Stimulated activated effector memory CD8-positive, alpha-beta T cell treated with anti-CD3 and anti-CD28 coated beads, Interleukin-12 subunit alpha, Interleukin-12 subunit beta, amount 100 ng/mL, for 72 hours (primary cell): Measurements from ENCODE around the gene SOCS2.
"Not testable (repeated sequence)": the region's sequence is repeated elsewhere in the genome, so short reads cannot be mapped to it uniquely, and the experiment has no call there.

Experiments
- ATAC-seq: fragments of 150-1000 bp; cut with Tn5 transposase; 2 replicates; pipeline ENCODE4 v1.10.0; 2021
- DNase-seq, 2 donors: peaks; one replicate each; pipeline ENCODE4 v3.0.0; 2021 to 2022; ENCODE audit warnings: low spot score in 2 of 2
- H3K27ac Mint-ChIP-seq: one replicate; pipeline ENCODE4 v1.8.0; 2022; ENCODE audit warnings: mild to moderate bottlenecking, mixed read lengths
- H3K36me3 Mint-ChIP-seq: one replicate; pipeline ENCODE4 v1.8.0; 2022; ENCODE audit warnings: mild to moderate bottlenecking, mixed read lengths
- H3K4me1 Mint-ChIP-seq: one replicate; pipeline ENCODE4 v1.8.0; 2022; ENCODE audit warnings: mixed read lengths
- H3K4me3 Mint-ChIP-seq: one replicate; pipeline ENCODE4 v1.8.0; 2022; ENCODE audit warnings: mild to moderate bottlenecking, mixed read lengths
- H3K9me3 Mint-ChIP-seq: one replicate; pipeline ENCODE4 v1.8.0; 2022; ENCODE audit warnings: mixed read lengths

SOCS2 gene

DNA sequence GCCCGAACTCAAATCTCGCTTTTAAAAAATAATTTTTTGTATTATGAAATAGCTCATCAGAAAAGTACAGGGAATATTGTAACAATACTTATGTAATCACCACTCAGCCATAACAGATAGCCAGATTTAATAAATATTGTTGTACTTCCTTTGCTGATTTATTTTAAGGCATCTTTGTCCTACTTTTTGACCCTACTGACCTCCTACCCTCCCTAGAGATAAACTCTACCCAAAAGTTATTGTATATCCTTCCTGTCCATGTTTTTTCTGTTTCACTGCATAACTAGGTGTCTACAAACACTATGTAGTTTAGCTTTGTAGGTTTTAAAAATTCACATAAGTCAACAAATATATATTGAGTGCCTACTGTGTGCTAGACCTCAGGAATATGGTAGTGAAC lies 25.1 kb downstream of the SOCS2 start:
- no peak overlapping the region for H3K27ac Mint-ChIP-seq
- peaks cover 4% of the 10 kb centered on the region for H3K36me3 Mint-ChIP-seq
- no peaks in the 10 kb centered on the region for H3K4me1 Mint-ChIP-seq
- ATAC-seq (no peak), DNase-seq (no peak)
- H3K4me3 Mint-ChIP-seq, result no peak overlapping the region
- no peaks in the 10 kb centered on the region for H3K9me3 Mint-ChIP-seq

- Mint-ChIP-seq H3K4me1 (no peaks in the 10 kb centered on the region), H3K36me3 (no peaks in the 10 kb centered on the region), H3K4me3 (no peak overlapping the region), H3K9me3 (no peaks in the 10 kb centered on the region), H3K27ac (no peak overlapping the region)
- DNase-seq, result no peak
- no peak for ATAC-seq
Measured at GRCh38 chr12:93599192-93599591, 26.7 kb downstream of the SOCS2 start.

- Mint-ChIP-seq H3K4me1 (no peaks in the 10 kb centered on the region), H3K4me3 (no peak overlapping the region), H3K27ac (no peak overlapping the region), H3K9me3 (no peaks in the 10 kb centered on the region), H3K36me3 (no peaks in the 10 kb centered on the region)
- DNase-seq (no peak), ATAC-seq (no peak)
Measured at GRCh38 chr12:93601591-93601990, 29.1 kb downstream of the SOCS2 start.

GRCh38 chr12:93602897-93603668 lies 30.6 kb downstream of the SOCS2 start:
- DNase-seq, result no peak
- Mint-ChIP-seq H3K4me3 (no peak overlapping the region), H3K4me1 (no peaks in the 10 kb centered on the region), H3K27ac (no peak overlapping the region), H3K9me3 (no peaks in the 10 kb centered on the region), H3K36me3 (no peaks in the 10 kb centered on the region)
- ATAC-seq, result no peak

- no peak for DNase-seq
- H3K4me3 Mint-ChIP-seq, result no peak overlapping the region
- H3K9me3 Mint-ChIP-seq, result no peaks in the 10 kb centered on the region
- no peaks in the 10 kb centered on the region for H3K4me1 Mint-ChIP-seq
- ATAC-seq, result no peak
- no peak overlapping the region for H3K27ac Mint-ChIP-seq
- no peaks in the 10 kb centered on the region for H3K36me3 Mint-ChIP-seq
Measured at GRCh38 chr12:93603762-93604161, 31.3 kb downstream of the SOCS2 start.

DNA sequence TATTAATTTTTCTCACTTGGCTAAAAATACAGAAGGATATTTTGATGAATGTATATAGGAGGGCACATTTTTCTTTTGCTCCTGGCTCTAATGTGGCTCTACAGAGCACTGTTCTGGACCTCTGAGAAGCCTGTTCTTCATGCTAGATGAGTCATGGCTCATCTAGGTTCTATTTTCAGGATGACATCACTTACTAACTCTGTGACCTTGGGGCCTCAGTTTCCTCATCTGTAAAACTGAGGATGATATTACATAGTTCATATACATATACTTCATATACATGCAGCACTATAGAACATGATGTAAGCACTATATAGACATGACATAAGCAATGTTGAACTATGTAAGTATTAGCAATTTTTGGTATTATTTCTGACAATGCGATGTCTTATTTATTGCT lies 35.8 kb downstream of the SOCS2 start:
- DNase-seq (no peak), ATAC-seq (no peak)
- no peaks in the 10 kb centered on the region for H3K36me3 Mint-ChIP-seq
- H3K4me1 Mint-ChIP-seq, result no peaks in the 10 kb centered on the region
- no peak overlapping the region for H3K27ac Mint-ChIP-seq
- H3K4me3 Mint-ChIP-seq, result no peak overlapping the region
- no peaks in the 10 kb centered on the region for H3K9me3 Mint-ChIP-seq

- DNase-seq (no peak), ATAC-seq (no peak)
- Mint-ChIP-seq H3K9me3 (no peaks in the 10 kb centered on the region), H3K36me3 (no peaks in the 10 kb centered on the region), H3K4me1 (no peaks in the 10 kb centered on the region), H3K27ac (no peak overlapping the region), H3K4me3 (no peak overlapping the region)
Measured at GRCh38 chr12:93609281-93610192, 37.1 kb downstream of the SOCS2 start.

GRCh38 chr12:93612776-93613175 lies 40.3 kb downstream of the SOCS2 start:
- no peak for DNase-seq
- Mint-ChIP-seq H3K9me3 (no peaks in the 10 kb centered on the region), H3K4me3 (no peak overlapping the region), H3K27ac (no peak overlapping the region), H3K36me3 (no peaks in the 10 kb centered on the region), H3K4me1 (no peaks in the 10 kb centered on the region)
- no peak for ATAC-seq

DNA sequence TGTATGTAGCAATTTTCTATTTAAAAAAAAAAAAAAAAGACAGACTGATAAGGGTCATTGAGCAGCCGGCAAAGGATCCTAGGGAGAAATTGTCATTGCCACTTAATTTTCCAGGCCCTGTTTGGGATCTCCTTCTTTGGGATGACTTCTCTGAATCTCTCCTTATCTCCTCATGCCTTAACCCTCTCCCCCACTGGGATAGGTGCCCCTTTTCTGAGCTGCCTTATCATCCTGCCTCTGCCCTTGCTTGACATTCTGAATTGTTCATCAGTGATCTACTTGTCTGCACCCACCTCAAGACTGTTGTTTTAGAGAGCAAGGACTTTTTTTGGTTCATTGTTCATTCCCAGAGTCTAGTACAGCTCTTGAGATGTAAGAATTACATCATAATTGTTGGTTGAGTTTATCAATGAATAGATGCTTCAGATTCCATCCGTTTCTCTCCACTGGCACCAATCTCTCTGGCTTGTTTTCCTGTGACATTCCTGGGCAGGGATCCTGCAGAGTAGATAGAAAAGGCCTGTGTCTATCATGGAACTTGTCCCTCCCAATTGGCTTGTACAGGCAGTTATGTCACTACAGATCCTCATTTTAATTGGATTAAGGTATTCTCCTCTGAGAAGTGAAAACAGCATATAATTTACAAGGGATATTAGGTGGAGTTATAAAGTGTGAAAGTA lies 42.6 kb downstream of the SOCS2 start:
- Mint-ChIP-seq H3K27ac (no peak overlapping the region), H3K4me1 (no peaks in the 10 kb centered on the region), H3K36me3 (no peaks in the 10 kb centered on the region), H3K9me3 (no peaks in the 10 kb centered on the region), H3K4me3 (no peak overlapping the region)
- ATAC-seq (no peak), DNase-seq (no peak)

DNA sequence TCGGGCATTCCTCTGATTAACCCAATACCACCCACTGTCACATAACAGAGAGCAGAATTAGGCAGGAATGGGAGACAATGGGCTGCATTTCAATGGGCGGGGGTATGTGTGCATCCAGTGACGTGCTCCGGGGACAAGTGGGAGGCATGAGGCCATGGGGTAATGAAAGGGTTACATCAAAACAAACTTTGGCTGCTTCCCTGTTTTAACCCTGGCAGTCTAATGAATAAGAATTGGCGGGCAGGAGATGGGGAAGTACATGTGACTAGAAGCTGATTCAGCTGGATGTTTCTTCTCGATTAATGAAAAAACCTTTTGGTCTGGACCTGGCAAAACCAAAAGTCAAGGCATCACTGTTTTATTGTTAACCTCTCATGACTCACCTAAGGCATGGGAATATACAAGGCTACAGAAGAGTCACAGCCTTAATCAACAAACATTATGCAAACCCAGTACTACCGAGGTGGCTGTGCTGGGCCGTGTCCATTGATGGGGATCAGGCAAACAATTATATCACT lies 44.2 kb downstream of the SOCS2 start:
- Mint-ChIP-seq H3K36me3 (no peaks in the 10 kb centered on the region), H3K4me3 (no peak overlapping the region), H3K9me3 (no peaks in the 10 kb centered on the region), H3K4me1 (no peaks in the 10 kb centered on the region), H3K27ac (no peak overlapping the region)
- ATAC-seq, result no peak
- DNase-seq, result no peak

DNA sequence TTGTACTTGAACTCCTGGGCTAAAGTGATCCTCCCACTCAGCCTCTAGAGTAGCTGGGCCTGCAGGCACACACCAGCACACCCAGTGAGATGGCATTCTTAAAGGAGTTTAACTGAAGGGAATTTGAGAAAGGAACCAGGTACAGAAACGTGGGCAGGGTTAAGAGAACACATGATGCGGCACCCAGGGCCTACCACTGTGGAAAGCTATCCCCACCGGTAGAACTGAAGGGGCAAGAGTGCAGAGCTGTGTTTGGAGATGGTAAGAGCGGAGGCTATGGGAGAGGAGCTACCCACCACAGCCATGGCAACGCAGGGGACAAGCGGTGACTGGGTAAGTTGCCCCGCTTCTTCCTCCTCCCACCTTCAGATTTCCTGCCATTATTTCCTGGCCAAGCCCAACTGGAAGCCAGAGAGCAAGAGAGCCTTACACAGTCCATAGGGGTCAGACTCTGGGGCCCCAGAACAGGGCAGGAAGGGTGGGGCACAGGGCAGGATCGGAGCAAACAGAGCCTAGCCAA lies 46.5 kb downstream of the SOCS2 start:
- H3K36me3 Mint-ChIP-seq, result no peaks in the 10 kb centered on the region
- no peaks in the 10 kb centered on the region for H3K4me1 Mint-ChIP-seq
- ATAC-seq (no peak), DNase-seq (no peak)
- H3K27ac Mint-ChIP-seq, result no peak overlapping the region
- no peak overlapping the region for H3K4me3 Mint-ChIP-seq
- no peaks in the 10 kb centered on the region for H3K9me3 Mint-ChIP-seq

- no peak for ATAC-seq
Measured at GRCh38 chr12:93621986-93622385, 49.5 kb downstream of the SOCS2 start.

DNA sequence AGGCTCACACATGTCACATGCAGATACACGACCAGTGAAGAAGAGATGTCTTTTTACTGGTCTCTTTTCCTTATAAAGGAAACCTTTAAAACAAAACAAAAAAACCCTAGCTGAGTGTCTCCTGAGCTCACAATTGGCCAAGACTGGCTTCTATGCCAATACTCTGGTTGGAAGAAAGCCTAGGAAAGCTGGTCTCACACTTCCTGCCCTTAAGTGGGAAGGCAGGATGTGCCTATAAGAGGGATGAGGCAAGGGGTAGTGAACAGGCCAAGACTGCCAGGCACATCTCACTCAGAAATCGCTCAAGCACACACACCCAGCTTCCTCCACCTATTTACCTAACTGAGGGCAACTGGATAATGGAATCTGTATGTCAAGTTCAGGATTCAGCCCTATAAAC lies 50.0 kb downstream of the SOCS2 start:
- no peak for DNase-seq
- H3K9me3 Mint-ChIP-seq, result no peaks in the 10 kb centered on the region
- peaks cover 8% of the 10 kb centered on the region for H3K4me1 Mint-ChIP-seq
- no peak overlapping the region for H3K27ac Mint-ChIP-seq
- H3K36me3 Mint-ChIP-seq, result no peaks in the 10 kb centered on the region
- no peak for ATAC-seq
- no peak overlapping the region for H3K4me3 Mint-ChIP-seq

More at GRCh38 chr12:93621986-93622385, 49.5 kb downstream of the SOCS2 start:
- H3K36me3 Mint-ChIP-seq, result no peaks in the 10 kb centered on the region
- H3K4me1 Mint-ChIP-seq, result peaks cover 8% of the 10 kb centered on the region
- no peak for DNase-seq
- H3K27ac Mint-ChIP-seq, result no peak overlapping the region
- no peaks in the 10 kb centered on the region for H3K9me3 Mint-ChIP-seq
- no peak overlapping the region for H3K4me3 Mint-ChIP-seq

- H3K4me3 Mint-ChIP-seq, result no peak overlapping the region
- DNase-seq (no peak), ATAC-seq (peak; percentile 94)
- peaks cover 8% of the 10 kb centered on the region for H3K4me1 Mint-ChIP-seq
- H3K27ac Mint-ChIP-seq, result peak overlapping the region; percentile 44
- no peaks in the 10 kb centered on the region for H3K9me3 Mint-ChIP-seq
- no peaks in the 10 kb centered on the region for H3K36me3 Mint-ChIP-seq
Measured at GRCh38 chr12:93624595-93625294, 52.3 kb downstream of the SOCS2 start.

DNA sequence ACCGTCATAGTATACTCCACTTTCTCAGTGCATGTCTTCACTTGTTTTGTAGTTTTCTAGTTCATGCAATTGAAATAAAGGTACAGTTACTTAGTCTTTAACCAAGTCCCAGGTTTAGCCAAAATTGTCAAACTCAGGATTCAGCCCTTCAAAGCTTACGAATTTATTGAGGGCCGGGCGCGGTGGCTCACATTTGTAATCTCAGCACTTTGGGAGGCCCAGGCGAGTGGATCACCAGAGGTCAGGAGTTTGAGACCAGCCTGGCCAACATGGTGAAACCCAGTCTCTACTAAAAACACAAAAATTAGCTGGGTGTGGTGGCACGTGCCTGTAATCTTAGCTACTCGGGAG lies 52.8 kb downstream of the SOCS2 start:
- not testable (repeated sequence) for H3K36me3 Mint-ChIP-seq, H3K9me3 Mint-ChIP-seq, ATAC-seq, DNase-seq, H3K4me3 Mint-ChIP-seq, H3K4me1 Mint-ChIP-seq
- H3K27ac Mint-ChIP-seq, result peak overlapping the region; percentile 44
